ENCODE measurements around the gene KLF8. TPM values are rescaled to one million over a fixed set of nuclear protein-coding genes. Genes with fewer than 3 reads are reported as not detected.

The KLF8 gene
- total RNA-seq, 6 experiments from 2014 or later: 0.44 to 0.61 (median 0.52) TPM

DNA sequence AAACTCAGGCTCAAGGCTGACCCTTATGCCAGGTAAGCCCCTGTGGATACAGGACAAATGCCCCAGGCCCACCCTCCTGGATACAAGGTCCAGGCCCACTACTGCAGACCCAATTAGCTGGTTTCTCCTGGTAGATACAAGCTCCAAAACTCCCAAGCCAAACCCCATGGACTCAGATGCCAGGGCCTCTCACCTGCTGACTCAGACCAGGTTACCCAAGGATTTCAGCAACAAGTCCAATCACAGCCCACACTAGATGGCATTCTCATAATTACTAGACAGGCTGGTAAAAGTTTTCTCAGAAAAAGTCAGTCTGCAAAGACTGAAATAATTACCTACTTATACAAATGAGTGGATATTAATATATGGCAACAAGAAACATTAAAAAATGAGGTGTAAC is 87.0 kb downstream of the KLF8 start:
- Histone ChIP-seq H3K9me3 (no peaks in the 10 kb centered on the region), H3K4me1 (no peaks in the 10 kb centered on the region), H3K36me3 (no peaks in the 10 kb centered on the region), H3K27ac (no peak overlapping the region), H3K4me3 (no peak overlapping the region), H3K27me3 (no peaks in the 10 kb centered on the region)
- no peak for DNase-seq
- ATAC-seq: no peak
- TF ChIP-seq POLR2A (IDR thresholded peaks at IDR 0.05): no peak
- TF ChIP-seq, protein P1, sequence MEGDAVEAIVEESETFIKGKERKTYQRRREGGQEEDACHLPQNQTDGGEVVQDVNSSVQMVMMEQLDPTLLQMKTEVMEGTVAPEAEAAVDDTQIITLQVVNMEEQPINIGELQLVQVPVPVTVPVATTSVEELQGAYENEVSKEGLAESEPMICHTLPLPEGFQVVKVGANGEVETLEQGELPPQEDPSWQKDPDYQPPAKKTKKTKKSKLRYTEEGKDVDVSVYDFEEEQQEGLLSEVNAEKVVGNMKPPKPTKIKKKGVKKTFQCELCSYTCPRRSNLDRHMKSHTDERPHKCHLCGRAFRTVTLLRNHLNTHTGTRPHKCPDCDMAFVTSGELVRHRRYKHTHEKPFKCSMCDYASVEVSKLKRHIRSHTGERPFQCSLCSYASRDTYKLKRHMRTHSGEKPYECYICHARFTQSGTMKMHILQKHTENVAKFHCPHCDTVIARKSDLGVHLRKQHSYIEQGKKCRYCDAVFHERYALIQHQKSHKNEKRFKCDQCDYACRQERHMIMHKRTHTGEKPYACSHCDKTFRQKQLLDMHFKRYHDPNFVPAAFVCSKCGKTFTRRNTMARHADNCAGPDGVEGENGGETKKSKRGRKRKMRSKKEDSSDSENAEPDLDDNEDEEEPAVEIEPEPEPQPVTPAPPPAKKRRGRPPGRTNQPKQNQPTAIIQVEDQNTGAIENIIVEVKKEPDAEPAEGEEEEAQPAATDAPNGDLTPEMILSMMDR (IDR thresholded peaks at IDR 0.05): no peak
- intact Hi-C loops (cut with DNase I): no loop called here

Data from right lobe of liver (tissue), 6 donors.